ENCODE measurements around the gene PLS1.

The PLS1 gene

DNA sequence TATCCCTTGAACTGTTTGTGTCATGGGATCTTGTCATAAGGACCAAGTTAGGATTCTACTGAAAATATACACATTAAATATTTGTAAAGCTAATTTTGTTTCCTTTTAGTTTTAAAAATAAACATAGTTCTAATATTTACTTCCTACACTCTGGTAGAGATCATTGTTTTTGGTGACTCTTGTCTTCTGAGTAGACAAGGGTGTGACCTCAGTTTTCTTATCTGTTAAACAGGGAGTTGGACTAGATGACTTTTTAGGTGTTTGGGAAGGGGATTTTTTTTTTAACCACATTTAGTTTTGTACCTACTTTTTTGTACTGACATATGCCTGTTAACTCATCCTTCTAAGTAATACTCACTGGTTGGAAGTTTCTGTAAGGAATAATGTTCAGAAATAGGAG, 30.8 kb downstream of the PLS1 start:
- no peak for DNase-seq (ENCODE audit: low read depth, low spot score)

DNA sequence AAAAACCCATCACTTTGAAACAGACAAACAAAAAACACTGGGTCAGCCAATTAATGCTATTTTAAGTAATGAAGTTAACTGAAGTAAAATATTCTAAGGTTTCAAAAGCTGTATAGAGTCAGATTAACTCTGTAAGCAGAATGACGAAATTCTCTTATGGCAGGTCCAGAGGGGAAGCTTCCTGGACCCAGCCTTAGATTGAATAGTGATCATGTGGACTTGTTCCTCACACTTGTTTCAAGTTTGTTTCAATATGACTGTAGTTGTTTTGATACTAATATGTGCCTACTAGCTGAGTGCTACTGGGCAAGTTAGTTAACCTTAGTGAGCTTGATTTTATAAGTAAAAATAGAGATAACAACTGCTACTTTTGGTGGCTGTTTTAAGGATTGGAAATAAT, 32.6 kb downstream of the PLS1 start:
- DNase-seq (ENCODE audit: low read depth, low spot score) = no peak

More for the DNA sequence above, 30.8 kb downstream of the PLS1 start:
- H3K4me3 ChIP-seq (ENCODE audit: low read length) = no peak overlapping the region

DNA sequence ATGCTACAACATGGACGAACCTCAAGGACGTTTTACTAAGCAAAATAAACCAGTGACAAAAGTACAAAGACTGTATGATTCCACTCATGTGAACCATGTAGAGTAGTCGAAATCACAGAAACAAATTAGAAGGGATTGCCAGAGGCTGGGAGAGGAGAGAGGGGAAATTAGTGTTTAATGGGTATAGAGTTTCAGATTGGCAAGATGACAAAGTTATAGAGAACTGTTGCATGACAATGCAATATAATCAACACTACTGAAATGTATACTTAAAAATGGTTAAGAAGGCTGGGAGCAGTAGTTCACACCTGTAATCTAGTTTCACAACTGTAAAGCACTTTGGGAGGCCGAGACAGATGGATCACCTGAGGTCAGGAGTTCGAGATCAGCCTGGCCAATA, 36.9 kb downstream of the PLS1 start:
- H3K4me3 ChIP-seq (ENCODE audit: low read length) = no peak overlapping the region
- no peak for DNase-seq (ENCODE audit: low read depth, low spot score)

More for the DNA sequence above, 32.6 kb downstream of the PLS1 start:
- no peak overlapping the region for H3K4me3 ChIP-seq (ENCODE audit: low read length)

DNA sequence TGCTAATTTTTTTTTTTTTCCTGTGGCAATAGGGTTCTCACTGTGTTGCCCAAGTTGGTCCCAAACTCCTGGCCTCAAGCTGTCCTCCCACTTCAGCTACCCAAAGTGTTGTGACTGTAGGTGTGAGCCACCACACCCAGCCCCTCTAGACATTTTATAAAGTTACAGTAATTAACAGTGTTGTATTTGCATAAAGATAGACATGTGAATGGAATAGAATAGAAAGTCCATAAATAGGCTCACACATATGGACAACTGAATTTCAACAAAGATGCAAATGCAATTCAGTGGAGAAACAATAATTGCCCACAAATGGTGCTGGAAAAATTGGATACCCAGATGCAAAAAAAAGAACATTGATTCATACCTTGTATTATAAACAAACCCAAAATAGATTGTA, 39.9 kb downstream of the PLS1 start:
- DNase-seq (ENCODE audit: low read depth, low spot score) = no peak
- no peak overlapping the region for H3K4me3 ChIP-seq (ENCODE audit: low read length)

DNA sequence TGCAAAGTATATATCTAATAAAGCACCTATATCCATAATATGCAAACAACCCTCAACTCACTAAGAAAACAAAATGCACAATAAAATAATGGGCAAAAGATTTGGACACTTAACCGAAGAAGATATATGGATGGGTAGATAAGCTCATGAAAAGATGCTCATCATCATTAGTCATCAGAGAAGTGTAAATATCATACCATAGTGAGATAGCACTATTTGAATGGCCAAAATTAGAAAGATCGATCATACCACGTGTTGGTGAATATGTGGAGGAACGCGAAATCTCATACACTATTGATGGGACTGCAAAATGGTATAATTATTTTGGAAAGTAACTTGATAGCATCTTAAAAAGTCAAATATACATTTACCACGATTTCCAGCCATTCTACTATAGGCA, 40.5 kb downstream of the PLS1 start:
- H3K4me3 ChIP-seq (ENCODE audit: low read length) = no peak overlapping the region
- DNase-seq (ENCODE audit: low read depth, low spot score) = no peak

DNA sequence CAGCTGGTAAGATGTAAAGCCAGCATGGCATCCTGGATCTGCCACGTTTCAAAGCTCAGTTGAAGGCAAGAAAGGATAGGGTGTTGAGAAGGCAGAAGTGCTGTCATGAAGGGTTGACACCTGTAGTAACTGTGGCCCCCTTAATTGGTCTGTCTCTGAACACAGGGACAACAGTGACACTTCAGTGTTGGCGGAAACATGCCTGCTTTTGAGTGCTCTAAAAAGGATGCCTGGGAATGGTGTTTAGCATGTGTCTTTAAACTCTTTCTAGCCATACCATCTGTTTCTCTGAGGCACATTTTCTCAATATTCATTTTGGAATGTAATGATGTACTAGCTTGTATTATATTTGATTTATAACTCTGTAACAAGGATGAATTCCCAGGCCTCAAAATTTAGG, 42.1 kb downstream of the PLS1 start:
- DNase-seq (ENCODE audit: low read depth, low spot score) = no peak
- H3K4me3 ChIP-seq (ENCODE audit: low read length) = no peak overlapping the region

DNA sequence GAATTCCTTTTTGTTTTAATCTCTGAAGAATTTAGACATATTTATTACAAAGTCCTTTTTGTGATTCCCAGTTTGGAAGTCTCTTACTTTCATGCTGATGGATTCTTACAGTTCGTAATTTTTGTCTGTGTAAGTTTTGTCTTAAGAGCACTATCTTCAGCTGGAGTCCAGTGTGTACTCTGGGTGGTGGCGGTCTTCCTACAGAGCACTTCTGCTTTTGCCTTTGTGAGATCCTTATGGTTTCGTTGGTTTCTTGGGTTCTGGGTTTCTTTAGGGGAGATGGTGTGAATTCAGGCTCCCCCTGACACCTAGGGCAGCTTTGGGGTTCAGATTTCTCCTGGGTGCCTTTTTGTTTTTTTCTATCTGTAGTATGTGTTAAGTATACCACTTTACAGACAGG, 45.3 kb downstream of the PLS1 start:
- DNase-seq (ENCODE audit: low read depth, low spot score) = no peak

DNA sequence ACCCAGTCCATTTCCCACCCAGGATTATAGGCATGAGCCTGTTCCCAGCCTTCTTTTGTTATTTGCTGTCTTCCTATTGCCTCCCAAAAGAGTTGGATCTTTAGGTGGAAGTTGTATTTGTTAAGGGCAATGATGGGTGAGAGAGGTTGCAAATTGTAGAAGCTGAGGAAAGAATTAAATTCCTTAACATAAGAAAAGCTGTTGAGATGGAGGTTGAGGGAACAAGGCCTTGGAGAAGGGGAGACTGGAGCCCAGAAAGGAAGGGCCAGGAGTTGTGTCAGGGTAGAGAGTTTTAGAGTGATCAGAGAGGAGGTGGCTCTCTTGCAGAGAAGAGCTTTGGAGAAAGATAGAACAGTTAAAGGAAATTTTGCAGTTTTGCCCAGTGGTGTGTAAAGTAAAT, 46.8 kb downstream of the PLS1 start:
- no peak for DNase-seq (ENCODE audit: low read depth, low spot score)
- no peak overlapping the region for H3K4me3 ChIP-seq (ENCODE audit: low read length)

More for the DNA sequence above, 45.3 kb downstream of the PLS1 start:
- no peak overlapping the region for H3K4me3 ChIP-seq (ENCODE audit: low read length)

DNA sequence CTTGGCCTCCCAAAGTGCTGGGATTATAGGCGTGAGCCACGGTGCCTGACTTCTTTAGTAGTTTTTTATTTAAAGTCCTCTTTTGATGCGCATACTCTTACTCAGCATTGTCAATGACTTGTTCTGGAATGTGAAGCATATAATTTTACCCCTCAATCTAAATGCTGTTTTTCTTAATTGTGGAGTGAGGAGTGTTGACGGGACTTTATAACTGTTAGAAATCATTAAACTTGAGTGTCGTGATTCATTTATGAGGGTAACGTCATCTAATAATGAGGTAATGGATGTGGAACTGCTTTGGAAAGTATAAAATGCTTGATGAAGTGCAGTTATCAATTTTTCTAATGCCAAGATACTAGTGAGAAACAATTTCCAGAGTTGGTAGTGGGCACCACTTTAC, 48.3 kb downstream of the PLS1 start:
- H3K4me3 ChIP-seq (ENCODE audit: low read length) = no peak overlapping the region
- DNase-seq (ENCODE audit: low read depth, low spot score) = no peak

DNA sequence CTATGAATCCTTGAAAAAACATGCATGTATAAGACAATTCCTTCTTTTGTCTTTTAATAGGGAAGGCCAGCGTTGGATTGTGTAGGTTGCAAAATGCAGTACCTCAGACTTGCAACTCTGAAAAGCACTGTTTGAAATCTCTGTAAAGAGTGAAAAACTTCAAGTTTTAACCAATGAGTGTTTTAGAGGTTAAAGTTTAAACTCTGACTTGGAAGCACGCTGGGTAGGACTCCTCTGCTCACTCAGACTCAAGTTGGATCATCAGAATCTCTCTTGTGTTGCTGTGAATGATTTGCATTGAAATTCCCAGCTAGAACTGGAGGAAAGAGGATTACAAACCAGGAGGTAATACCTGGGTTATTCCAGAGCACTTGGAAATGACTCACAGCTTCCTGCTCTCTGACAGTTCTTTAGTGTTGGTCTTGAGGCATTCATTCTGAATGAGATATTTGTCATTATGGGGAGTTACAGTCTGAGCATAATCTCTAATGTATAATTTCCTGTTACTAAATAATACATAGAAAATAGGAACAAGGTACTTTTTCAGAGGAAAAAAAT, 49.1 kb downstream of the PLS1 start:
- H3K4me3 ChIP-seq (ENCODE audit: low read length) = no peak overlapping the region
- DNase-seq (ENCODE audit: low read depth, low spot score) = no peak

DNA sequence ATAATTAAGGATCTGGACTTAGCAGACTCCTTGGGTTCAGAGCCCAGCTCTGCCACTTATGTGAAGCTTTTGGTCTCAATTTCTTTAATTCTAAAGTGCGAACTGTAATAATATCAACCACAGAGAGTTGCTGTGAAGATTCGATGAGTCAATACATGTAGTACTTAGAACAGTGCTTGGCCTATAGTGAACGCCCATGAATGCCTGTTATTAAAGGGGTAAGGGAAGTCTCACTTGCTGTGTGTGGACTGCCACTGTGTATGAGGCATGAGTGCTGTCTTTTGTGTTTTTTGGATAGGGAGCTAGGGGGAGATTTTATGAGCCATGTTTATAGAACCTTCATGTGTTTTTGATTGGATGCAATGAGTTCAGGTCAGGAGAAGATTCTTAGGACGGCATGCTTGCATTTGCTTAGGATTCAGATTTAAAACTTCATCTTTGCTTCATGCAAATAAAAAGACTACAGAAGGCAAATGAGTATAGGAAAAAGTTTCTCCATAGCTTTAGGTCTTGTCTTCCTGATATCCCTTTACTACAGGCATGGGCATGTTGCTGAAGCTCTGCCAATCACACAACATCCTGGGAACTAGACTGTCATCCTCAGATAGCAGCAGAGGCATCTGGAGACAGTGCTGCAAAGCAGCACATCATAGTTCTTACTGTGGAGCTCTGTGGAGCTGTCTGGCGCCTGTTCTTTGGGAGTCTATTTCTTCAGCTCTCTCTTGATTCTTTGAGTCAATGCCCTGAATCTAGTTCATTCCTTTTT, 50.0 kb downstream of the PLS1 start:
- no peak overlapping the region for H3K4me3 ChIP-seq (ENCODE audit: low read length)
- DNase-seq (ENCODE audit: low read depth, low spot score) = no peak

DNA sequence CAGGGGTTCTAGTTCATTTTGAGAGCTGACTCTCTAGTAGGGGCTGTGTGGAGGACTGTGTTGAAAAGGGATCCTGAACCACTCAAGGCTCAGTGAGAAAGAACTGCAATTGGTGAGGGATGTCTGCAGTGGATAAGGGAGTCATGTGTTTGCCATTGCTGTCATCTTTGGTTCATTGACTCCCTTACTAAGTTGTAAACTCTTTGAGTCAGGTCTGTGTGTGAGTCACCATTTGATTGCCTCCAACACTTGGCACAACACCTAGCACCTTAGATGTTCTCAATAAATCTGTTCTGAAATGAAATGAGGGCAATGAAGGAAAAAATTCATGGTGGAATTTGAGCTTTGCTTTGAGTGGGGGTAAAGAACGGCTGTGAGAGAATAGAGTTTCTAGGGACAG, 51.7 kb downstream of the PLS1 start:
- DNase-seq (ENCODE audit: low read depth, low spot score) = no peak

DNA sequence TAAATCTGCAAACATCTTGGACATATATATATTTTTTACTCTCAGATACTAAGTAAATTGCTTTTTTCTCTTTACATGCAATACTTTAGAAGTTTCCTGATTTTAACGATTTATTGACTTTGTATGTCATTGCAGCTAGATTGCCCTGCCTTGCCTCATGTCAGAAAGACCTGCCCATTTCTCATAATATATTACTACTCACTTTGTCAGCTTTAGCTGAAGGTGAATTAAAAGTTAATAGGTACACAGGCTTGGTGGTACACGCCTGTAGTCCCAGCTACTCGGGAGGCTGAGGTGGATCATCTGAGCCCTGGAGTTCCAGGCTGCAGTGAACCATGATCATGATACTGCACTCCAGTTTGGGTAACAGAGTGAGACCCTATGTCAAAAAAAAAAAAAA, 52.8 kb downstream of the PLS1 start:
- no peak overlapping the region for H3K4me3 ChIP-seq (ENCODE audit: low read length)
- no peak for DNase-seq (ENCODE audit: low read depth, low spot score)

More for the DNA sequence above, 51.7 kb downstream of the PLS1 start:
- H3K4me3 ChIP-seq (ENCODE audit: low read length) = no peak overlapping the region

DNA sequence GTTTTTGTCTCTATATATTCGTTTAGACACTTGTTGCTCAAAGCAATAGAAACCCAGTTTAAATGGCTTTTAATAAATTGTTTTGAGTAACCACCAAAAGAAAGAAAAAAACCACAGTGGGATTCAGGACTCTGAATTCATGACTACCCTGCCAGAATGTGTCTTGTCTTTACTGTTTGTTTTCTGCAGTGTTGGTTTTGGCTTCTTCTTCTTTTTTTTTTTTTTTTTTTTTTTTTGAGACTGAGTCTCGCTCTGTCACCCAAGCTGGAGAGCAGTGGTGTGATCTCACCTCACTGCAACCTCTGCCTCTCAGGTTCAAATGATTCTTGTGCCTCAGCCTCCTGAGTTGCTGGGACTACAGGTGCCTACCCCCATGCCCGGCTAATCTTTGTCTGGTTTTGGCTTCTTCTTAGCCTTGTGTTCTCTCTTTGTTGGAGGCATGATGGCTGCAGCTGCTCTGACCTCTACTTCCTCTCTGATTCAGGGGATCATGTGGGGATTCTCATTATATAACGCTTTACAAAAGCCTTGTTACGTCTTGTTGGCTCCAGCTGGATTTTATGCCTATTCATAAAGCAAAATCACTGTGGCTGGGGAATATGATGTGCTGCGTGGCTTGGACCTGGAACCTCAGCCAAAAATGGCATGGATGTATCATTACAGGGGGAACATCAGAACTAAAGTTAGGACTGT, 54.0 kb downstream of the PLS1 start:
- peak; percentile 17 for DNase-seq (ENCODE audit: low read depth, low spot score)
- H3K4me3 ChIP-seq (ENCODE audit: low read length) = no peak overlapping the region

DNA sequence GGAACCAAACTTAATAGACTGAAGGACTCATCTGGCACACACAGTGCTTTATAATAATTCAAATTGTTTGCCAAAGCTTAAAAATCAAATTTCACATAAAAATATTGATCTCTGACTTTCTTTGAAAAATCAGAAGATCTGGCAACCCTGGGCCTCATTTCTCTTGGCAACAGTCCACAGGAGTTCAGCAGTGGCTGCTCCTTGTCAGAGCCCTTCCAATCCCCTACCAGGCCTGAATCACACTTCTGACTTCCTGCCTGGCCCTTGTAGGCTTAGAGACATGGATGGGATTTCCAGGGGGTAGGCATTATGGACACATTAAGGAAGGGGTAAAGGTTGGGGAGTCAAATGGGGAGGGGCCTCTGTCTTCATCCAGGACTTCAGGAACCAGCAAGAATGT, 55.5 kb downstream of the PLS1 start:
- H3K4me3 ChIP-seq (ENCODE audit: low read length) = no peak overlapping the region
- no peak for DNase-seq (ENCODE audit: low read depth, low spot score)

DNA sequence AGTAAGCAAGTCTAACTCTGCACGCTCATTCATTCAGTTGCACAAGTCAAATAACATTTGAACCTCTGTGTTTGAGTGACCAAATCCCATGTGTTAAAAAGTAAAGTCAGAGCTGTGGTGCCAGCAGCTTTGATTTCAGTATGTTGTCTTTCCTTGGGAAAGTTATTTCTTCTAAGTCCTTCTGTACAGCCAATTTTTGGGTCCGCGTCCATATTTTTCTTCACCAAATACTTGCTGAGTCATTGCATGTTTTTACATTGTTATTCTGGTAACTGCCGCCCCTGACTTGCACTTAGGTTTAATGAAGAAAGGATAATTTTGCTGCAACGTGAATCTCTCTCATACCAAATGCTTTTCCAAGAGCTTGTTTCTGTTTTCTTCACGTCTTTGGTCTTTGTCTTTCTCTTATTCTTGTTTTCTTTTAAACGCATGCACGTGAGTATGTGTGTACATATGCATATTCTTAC, 56.7 kb downstream of the PLS1 start:
- no peak overlapping the region for H3K4me3 ChIP-seq (ENCODE audit: low read length)
- no peak for DNase-seq (ENCODE audit: low read depth, low spot score)

DNA sequence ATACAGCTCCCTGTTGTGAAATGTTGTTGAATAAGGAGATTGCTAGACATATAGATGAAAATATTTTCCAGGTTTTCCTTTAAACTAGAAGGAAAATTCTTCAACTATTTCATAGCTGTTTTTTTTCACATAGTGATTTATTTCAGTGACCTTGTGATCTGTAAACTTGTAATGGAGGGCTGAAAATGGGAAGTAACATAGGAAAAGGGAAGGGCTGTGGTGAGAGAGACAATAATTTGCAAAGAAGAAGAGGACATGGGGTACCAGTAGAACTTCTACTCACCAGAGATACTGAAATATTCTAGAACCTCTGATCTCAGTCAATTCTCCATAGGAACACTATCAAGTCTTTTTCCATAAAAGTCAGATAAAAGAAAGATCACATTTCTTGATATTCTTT, 60.4 kb downstream of the PLS1 start:
- no peak for DNase-seq (ENCODE audit: low read depth, low spot score)
- no peak overlapping the region for H3K4me3 ChIP-seq (ENCODE audit: low read length)

DNA sequence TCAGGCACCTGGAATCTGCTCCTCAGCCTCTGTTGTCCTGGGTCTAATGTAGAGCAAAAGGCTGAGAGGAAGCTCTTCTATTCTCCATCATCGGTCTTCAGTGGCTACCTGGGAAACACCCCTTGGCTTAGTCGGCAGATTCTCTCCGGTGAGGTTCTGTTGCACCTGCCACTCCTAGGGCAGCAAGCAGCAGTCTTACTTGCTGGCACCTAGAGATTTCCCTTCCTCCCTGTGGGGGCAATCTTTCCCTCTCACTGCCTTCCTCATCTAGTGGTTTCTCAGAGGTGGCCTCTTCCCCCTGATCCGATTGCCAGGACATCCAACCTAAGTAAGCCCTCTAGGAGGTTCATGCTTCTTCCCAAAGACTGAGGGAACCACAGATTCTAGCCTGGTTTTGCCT, 60.8 kb downstream of the PLS1 start:
- DNase-seq (ENCODE audit: low read depth, low spot score) = no peak
- no peak overlapping the region for H3K4me3 ChIP-seq (ENCODE audit: low read length)

DNA sequence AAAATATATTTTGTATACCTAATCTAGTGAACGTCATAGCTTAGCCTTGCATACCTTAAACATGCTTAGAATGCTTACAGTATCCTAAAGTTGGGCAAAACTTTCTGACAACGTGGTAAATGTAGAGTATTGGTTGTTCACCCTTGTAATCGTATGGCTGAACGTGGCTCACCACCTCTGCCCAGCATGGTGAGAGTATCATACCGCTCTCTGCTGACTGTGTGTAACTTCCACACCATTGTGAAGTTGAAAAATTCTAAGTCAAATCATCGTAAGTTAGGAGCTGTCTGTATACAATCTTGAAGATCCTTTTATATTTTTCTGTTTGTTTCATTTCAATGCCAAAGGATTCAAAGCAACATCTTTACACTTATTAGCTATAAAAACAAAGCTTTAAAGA, 64.2 kb downstream of the PLS1 start:
- DNase-seq (ENCODE audit: low read depth, low spot score) = no peak
- no peak overlapping the region for H3K4me3 ChIP-seq (ENCODE audit: low read length)

DNA sequence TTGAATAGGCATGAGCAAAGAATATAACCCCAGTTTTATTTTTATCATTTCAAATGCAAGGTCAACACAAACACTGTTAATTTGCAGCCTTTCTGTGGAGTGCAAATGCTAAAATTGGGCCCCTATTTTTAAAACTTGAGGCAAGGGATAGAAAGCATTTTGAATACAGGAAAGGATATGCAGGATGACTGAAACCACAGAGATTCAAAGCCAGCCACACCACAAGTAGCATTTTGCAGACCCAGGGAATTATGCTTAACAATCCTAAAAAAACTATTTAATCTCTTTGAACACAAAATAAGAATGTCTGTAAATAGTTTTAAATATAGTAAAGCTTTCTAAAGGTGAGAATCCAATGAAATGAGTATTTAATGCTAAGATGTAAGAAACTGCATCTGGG, 64.7 kb downstream of the PLS1 start:
- DNase-seq (ENCODE audit: low read depth, low spot score) = no peak
- no peak overlapping the region for H3K4me3 ChIP-seq (ENCODE audit: low read length)
